ENCODE data around the gene DOLPP1.

DNA sequence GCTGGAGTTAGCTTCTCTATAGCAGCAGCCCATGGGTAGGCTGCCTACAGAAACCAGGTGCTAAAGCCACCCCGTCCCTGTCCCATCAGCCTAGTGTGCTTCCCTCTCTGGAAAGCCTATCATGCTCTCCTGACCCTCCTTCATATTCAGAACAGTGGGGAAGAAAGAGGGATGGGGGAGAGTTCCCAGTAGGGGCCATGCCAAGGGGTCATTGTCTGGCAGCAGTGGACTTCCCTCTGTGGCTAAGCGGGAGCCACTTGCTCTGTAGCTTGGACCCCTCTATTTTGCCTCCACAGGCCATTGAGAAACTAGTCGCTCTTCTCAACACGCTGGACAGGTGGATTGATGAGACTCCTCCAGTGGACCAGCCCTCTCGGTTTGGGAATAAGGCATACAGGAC lies 47.8 kb downstream of the DOLPP1 start:
- TF ChIP-seq POLR2A (IDR thresholded peaks at IDR 0.05): no peak
- TF ChIP-seq, protein P1, sequence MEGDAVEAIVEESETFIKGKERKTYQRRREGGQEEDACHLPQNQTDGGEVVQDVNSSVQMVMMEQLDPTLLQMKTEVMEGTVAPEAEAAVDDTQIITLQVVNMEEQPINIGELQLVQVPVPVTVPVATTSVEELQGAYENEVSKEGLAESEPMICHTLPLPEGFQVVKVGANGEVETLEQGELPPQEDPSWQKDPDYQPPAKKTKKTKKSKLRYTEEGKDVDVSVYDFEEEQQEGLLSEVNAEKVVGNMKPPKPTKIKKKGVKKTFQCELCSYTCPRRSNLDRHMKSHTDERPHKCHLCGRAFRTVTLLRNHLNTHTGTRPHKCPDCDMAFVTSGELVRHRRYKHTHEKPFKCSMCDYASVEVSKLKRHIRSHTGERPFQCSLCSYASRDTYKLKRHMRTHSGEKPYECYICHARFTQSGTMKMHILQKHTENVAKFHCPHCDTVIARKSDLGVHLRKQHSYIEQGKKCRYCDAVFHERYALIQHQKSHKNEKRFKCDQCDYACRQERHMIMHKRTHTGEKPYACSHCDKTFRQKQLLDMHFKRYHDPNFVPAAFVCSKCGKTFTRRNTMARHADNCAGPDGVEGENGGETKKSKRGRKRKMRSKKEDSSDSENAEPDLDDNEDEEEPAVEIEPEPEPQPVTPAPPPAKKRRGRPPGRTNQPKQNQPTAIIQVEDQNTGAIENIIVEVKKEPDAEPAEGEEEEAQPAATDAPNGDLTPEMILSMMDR (IDR thresholded peaks at IDR 0.05): no peak
